ENCODE measurements around the gene LRRN4. TPM values are rescaled to one million over a fixed set of nuclear protein-coding genes. Genes with fewer than 3 reads are reported as not detected.

The LRRN4 gene
- total RNA-seq, 1 donor from 2014 or later = not detected

DNA sequence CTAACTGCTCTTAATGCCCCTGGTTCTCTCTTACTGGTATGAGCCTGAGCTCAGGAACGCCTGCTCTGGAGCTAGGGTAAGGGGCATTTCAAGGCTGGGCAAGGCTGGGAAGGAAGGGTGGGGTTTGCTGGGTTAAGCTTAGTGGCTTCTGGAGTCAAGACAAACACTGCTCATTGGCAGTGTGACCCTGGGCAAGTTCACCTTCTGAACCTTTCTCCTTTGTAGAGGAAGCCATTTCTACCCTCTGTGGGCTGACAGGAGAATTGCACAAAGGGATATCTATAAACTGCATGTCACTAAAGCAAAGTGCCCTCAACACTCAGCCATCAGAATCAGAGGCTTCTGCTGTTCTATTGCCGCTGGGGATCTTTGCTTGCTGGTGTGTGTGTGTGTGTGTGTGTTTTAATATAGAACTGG, 20.3 kb upstream of the LRRN4 start:
- H3K4me1 Mint-ChIP-seq = no peaks in the 10 kb centered on the region
- no peak overlapping the region for H3K4me3 Mint-ChIP-seq
- no peaks in the 10 kb centered on the region for H3K36me3 Mint-ChIP-seq (ENCODE audit: low read depth)
- H3K27ac Mint-ChIP-seq = no peak overlapping the region
- ATAC-seq (ENCODE audit: low read depth) (no peak), DNase-seq (no peak)
- CTCF ChIA-PET = interaction anchor here (0.7 to 9.1 kb wide), 3 partner anchors 108 to 545 kb away, joined by 3 to 85 read pairs (median 3); no protein-coding TSS in a partner anchor
- intact Hi-C loops (cut with micrococcal nuclease) = no loop called here
- POLR2A ChIA-PET = no interaction called here
- H3K27me3 Mint-ChIP-seq = peaks cover 3% of the 10 kb centered on the region
- no peaks in the 10 kb centered on the region for H3K9me3 Mint-ChIP-seq
- TF ChIP-seq, protein P1, sequence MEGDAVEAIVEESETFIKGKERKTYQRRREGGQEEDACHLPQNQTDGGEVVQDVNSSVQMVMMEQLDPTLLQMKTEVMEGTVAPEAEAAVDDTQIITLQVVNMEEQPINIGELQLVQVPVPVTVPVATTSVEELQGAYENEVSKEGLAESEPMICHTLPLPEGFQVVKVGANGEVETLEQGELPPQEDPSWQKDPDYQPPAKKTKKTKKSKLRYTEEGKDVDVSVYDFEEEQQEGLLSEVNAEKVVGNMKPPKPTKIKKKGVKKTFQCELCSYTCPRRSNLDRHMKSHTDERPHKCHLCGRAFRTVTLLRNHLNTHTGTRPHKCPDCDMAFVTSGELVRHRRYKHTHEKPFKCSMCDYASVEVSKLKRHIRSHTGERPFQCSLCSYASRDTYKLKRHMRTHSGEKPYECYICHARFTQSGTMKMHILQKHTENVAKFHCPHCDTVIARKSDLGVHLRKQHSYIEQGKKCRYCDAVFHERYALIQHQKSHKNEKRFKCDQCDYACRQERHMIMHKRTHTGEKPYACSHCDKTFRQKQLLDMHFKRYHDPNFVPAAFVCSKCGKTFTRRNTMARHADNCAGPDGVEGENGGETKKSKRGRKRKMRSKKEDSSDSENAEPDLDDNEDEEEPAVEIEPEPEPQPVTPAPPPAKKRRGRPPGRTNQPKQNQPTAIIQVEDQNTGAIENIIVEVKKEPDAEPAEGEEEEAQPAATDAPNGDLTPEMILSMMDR (IDR thresholded peaks at IDR 0.05) = no peak

DNA sequence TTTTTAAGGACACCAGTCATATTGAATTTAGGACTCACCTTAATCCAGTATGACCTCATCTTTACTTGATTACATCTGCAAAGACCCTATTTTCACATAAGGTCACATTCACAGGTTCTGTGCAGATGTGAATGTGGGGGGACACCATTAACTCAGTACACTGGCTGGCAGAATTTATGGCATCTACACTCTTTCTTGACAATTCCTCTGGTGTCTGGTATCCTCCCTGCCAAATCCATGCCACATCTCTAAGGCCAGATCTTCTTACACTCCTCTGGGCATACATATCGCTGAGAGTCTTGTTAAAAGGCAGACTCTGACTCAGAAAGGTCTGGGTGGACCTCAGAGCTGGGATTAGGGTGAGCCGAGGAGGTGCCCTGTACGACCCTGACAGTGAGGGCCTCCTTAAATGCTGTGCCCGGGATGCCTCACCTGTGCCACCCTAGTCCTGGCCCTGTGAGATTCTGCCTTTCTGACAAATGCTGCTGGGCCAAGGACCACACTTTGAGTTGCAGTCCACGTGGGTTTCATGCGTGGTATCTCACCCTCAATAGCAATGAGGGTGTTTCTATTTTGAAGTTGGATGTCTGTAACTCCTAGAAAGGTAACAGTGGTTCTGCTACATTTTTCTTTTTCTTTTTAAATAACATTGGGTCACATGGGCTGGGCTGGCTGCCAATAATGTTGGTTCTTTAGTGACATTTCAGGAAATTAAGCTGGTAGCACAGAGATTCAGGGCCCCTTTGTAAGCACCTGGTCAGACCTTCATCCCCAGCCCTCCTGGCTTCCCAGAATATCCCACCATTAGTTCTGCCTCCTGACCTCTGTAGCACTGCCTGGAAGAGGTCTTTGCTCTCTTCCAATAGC, 17.2 kb upstream of the LRRN4 start:
- H3K9me3 Mint-ChIP-seq = no peaks in the 10 kb centered on the region
- peaks cover 3% of the 10 kb centered on the region for H3K27me3 Mint-ChIP-seq
- H3K4me3 Mint-ChIP-seq = no peak overlapping the region
- POLR2A ChIA-PET = interaction anchor here (0.5 kb wide), 1 partner anchor 107 kb away, joined by 3 read pairs; no protein-coding TSS in a partner anchor
- no peaks in the 10 kb centered on the region for H3K36me3 Mint-ChIP-seq (ENCODE audit: low read depth)
- intact Hi-C loops (cut with micrococcal nuclease) = no loop called here
- CTCF ChIA-PET = interaction anchor here (9.1 kb wide), 1 partner anchor 542 kb away, joined by 85 read pairs; no protein-coding TSS in a partner anchor
- ATAC-seq (ENCODE audit: low read depth) (no peak), DNase-seq (no peak)
- H3K27ac Mint-ChIP-seq = no peak overlapping the region
- H3K4me1 Mint-ChIP-seq = no peaks in the 10 kb centered on the region
- TF ChIP-seq, protein P1 (IDR thresholded peaks at IDR 0.05) = no peak

DNA sequence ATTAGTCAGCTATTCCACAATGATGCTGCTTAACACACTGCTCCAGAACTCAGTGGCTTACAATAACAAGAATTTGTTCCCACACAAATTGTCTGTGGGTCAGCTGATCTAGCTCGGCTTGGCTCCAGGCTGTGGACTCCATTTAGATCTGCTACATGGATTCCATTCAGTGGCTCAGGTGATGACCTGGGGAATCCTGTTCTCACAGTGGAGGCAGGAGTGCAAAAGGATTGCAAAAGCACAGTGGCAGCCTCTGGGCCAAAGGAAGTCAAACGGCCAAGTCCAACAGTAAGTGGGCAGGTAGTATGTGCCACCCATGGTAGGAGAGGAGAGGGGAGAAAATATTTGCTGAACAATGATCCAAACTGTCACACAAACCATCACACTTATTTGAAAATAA, 15.8 kb upstream of the LRRN4 start:
- Mint-ChIP-seq H3K27me3 (peaks cover 3% of the 10 kb centered on the region), H3K4me3 (no peak overlapping the region), H3K9me3 (no peaks in the 10 kb centered on the region), H3K4me1 (no peaks in the 10 kb centered on the region), H3K27ac (no peak overlapping the region), H3K36me3 (ENCODE audit: low read depth) (no peaks in the 10 kb centered on the region)
- TF ChIP-seq, protein P1 (IDR thresholded peaks at IDR 0.05) = no peak
- ATAC-seq (ENCODE audit: low read depth) (no peak), DNase-seq (no peak)
- CTCF ChIA-PET = no interaction called here
- POLR2A ChIA-PET = no interaction called here
- intact Hi-C loops (cut with micrococcal nuclease) = no loop called here

DNA sequence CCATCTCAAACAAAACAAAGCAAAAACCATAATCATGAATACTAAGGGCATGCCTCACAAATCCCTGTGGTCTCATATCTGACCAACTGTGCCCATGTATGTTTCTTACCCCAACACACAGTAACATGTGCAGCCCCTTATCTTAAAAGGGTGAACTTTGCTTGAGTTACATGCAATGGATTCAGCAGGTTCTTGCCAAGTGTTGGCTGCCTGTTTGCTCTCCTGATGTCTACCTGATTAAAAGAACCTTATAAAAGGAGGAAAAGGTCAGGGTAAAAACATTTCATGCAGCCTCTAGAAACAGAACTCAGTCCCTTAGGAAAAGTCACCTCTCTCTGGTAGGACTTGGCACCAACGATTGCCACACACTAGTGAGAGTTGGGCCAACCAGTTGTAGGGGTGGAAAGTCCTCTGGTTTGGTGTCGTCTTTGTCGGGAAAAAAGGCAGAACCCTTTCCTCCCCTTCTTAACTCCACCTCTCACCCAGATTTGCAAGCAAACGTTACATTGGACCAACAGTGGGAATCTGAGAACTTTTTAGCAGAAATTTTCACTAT, 14.0 kb upstream of the LRRN4 start:
- H3K4me1 Mint-ChIP-seq = no peaks in the 10 kb centered on the region
- intact Hi-C loops (cut with micrococcal nuclease) = no loop called here
- no peak overlapping the region for H3K27ac Mint-ChIP-seq
- CTCF ChIA-PET = interaction anchor here (2.2 kb wide), 1 partner anchor 539 kb away, joined by 6 read pairs; no protein-coding TSS in a partner anchor
- TF ChIP-seq, protein P1 (IDR thresholded peaks at IDR 0.05) = no peak
- H3K27me3 Mint-ChIP-seq = peaks cover 3% of the 10 kb centered on the region
- no peaks in the 10 kb centered on the region for H3K36me3 Mint-ChIP-seq (ENCODE audit: low read depth)
- no peak overlapping the region for H3K4me3 Mint-ChIP-seq
- DNase-seq (no peak), ATAC-seq (ENCODE audit: low read depth) (no peak)
- H3K9me3 Mint-ChIP-seq = no peaks in the 10 kb centered on the region
- POLR2A ChIA-PET = no interaction called here

DNA sequence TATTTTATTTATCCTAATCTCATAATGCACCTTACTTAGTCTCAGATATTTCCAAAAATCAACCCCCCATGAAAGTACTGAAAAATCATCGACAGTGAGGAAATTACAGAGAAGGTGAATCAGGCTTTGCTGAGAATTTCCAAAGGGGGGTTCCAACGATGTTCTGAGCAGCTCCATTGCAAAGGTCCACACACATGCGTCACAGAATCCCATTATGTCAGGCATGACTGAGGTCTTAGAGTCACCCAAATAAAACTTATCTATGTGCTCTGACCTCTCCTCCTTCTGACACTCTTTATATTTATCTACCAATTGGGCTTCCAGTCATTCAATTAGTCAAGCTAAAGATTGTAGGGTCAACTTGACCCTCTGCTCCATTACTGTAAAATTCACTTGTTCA, 12.7 kb upstream of the LRRN4 start:
- H3K9me3 Mint-ChIP-seq = no peaks in the 10 kb centered on the region
- ATAC-seq (ENCODE audit: low read depth) (no peak), DNase-seq (no peak)
- intact Hi-C loops (cut with micrococcal nuclease) = no loop called here
- H3K36me3 Mint-ChIP-seq (ENCODE audit: low read depth) = no peaks in the 10 kb centered on the region
- ChIA-PET POLR2A (no interaction called here), CTCF (interaction anchor here (2.2 kb wide), 1 partner anchor 537 kb away, joined by 6 read pairs; no protein-coding TSS in a partner anchor)
- H3K4me1 Mint-ChIP-seq = no peaks in the 10 kb centered on the region
- H3K27ac Mint-ChIP-seq = no peak overlapping the region
- H3K27me3 Mint-ChIP-seq = peaks cover 3% of the 10 kb centered on the region
- TF ChIP-seq, protein P1 (IDR thresholded peaks at IDR 0.05) = no peak
- H3K4me3 Mint-ChIP-seq = no peak overlapping the region
